GM12872 (cell line): ENCODE data around the gene MLX.
"Not testable (repeated sequence)": the region's sequence is repeated elsewhere in the genome, so short reads cannot be mapped to it uniquely, and the experiment has no call there.

ENCODE experiments used
- TF ChIP-seq, protein P1 (sequence below): IDR thresholded peaks from 3 replicates; pipeline ENCODE4 v1.5.1; 2011; ENCODE audit warnings: low read depth, mild to moderate bottlenecking, low read length, moderate library complexity; ENCODE audit not compliant: insufficient read depth

MLX gene

DNA sequence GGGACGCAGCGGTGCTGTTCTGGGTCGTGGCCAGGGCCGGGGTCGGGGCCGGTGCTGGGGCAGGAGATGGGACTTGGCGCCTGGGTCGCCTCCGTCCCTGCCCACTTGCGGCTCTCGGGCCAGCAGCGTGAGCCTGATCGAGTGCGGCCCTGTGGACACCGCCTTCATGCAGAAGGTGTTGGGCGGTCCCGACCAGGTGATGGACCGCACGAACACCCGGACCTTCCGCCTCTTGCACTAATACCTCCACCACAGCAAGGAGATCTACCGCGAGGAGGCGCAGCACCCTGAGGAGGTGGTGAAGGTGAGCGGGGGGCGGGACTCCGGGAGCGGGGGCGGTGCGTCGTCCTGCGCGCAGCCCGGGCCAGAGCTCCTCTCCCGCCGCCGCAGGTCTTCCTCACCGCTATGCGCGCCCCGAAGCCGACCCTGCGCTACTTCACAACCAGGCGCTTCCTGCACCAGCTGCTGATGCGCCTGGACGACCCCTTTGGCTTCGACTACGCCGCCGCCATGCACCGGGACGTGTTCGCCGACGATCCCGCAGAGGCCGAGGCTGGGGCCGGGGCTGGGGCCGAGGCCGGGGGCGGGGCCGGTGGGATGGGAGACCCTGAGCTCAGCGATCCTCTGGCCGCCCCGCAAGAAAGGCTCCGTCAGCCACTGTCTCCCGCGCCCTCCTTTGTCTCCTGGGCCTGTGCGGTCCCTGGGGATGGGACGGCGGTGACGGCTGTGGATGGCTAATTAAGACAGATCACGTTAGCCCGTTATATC is 18.6 kb upstream of the MLX start:
- TF ChIP-seq, protein P1, sequence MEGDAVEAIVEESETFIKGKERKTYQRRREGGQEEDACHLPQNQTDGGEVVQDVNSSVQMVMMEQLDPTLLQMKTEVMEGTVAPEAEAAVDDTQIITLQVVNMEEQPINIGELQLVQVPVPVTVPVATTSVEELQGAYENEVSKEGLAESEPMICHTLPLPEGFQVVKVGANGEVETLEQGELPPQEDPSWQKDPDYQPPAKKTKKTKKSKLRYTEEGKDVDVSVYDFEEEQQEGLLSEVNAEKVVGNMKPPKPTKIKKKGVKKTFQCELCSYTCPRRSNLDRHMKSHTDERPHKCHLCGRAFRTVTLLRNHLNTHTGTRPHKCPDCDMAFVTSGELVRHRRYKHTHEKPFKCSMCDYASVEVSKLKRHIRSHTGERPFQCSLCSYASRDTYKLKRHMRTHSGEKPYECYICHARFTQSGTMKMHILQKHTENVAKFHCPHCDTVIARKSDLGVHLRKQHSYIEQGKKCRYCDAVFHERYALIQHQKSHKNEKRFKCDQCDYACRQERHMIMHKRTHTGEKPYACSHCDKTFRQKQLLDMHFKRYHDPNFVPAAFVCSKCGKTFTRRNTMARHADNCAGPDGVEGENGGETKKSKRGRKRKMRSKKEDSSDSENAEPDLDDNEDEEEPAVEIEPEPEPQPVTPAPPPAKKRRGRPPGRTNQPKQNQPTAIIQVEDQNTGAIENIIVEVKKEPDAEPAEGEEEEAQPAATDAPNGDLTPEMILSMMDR = peak; percentile 36; the same call in 1 of the 3 replicates

DNA sequence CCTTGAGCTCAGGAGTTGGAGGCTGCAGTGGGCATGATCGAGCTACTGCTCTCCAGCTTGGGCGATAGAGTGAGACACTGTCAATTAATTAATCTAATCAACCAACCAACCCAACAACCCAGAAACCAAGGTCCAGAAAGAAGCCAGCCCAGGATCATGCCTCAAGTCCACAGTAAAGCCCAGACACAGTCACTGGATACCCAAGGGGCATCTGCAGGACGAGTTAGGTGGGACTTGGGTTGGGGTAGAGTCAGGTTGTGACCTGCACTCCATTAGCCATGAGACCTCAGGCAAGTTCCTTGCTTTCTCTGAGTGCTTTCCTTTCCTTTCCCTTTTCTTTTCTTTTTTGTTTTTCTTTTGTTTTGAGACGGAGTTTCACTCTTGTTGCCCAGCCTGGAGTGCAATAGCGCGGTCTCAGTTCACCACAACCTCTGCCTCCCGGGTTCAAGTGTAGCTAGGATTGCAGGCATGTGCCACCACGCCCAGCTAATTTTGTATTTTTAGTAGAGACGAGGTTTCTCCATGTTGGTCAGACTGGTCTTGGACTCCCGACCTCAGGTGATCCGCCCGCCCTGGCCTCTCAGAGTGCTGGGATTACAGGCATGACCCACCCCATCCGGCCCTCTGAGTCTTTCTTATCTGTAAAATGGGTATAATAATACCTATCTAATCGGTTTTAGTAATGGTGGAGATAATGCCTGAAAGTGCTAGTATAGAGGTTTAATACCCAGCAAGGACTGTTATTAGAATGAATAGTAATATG is 17.7 kb upstream of the MLX start:
- TF ChIP-seq, protein P1 = no peak

DNA sequence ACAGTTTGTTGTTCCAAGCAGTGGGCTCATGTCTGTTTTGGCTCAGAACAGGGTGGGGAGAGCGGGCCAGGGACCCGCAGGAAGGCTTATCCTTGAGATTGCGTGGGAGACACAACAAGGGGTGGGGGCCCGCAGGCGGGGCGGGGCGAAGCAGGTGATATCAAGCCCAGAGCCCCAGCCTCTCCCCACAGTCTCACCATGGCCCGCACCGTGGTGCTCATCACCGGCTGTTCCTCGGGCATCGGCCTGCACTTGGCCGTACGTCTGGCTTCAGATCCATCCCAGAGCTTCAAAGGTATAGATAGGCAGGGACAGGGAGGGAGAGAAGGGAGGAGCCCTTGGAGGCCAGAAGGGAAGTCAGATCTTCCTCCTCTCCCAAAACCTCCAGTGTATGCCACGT is 14.2 kb upstream of the MLX start, which contains the start of gene HSD17B1:
TSS of gene HSD17B1 (plus strand) at position 188 of the 400 bp plus-strand sequence. CDS start at position 199, 11 bp downstream.
- TF ChIP-seq, protein P1 = not testable (repeated sequence)

DNA sequence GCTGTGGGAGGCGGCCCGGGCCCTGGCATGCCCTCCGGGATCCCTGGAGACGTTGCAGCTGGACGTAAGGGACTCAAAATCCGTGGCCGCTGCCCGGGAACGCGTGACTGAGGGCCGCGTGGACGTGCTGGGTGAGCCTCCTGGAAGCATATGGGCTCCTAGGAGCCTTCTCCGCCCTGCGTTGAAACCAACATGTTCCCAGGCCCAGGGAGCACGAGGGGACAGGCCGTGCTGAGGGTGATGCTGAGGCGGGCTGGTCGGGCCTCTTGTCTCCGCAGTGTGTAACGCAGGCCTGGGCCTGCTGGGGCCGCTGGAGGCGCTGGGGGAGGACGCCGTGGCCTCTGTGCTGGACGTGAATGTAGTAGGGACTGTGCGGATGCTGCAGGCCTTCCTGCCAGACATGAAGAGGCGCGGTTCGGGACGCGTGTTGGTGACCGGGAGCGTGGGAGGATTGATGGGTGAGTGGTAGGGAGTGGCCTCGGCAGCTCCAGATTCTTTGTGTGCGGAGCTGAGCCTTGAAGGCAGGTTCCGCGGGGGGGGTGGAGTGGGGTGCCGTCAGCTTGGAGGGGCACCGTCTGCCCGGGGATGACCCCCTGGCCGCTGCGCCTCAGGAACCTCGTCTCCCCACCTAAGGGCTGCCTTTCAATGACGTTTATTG is 13.6 kb upstream of the MLX start:
- TF ChIP-seq, protein P1 = no peak

- TF ChIP-seq, protein P1 = no peak
These were observed 13.0 kb upstream of the MLX start for GRCh38 chr17:42553866-42554249.

GRCh38 chr17:42554250-42555121 is 12.4 kb upstream of the MLX start:
- TF ChIP-seq, protein P1 = no peak
